Caco-2 (cell line): ENCODE data around the gene SLC4A9. TPM values are rescaled to one million over a fixed set of nuclear protein-coding genes. Genes with fewer than 3 reads are reported as not detected.

Source experiments
- BruUV-seq: library from RNA; stranded (reverse); fragments of 400-500 nt; replicated peaks from 2 replicates; lab custom pipeline; 2021; lab: Mats Ljungman, UMichigan
- CTCF ChIA-PET: fragments of 300-600 bp; sonication (Branson Sonifier 250); formaldehyde crosslinking; loops from one replicate; lab custom pipeline; 2022; ENCODE audit warnings: antibody characterized with exemption; lab: Charles Lee
- POLR2A ChIA-PET: fragments of 300-600 bp; sonication (Branson Sonifier 250); formaldehyde crosslinking; loops from one replicate; lab custom pipeline; 2022; ENCODE audit warnings: antibody characterized with exemption; lab: Charles Lee
- DNase-seq, 2 experiments: peaks; one replicate each; pipeline versions ENCODE4 v3.0.0 to v3.0.0-alpha.2; 2020 to 2022
- H3K27me3 ChIP-seq: replicated peaks from 2 replicates; pipeline ENCODE4 v1.6.0; 2011; ENCODE audit warnings: low read length; ENCODE audit not compliant: control insufficient read depth, insufficient read depth
- H3K36me3 ChIP-seq: 2 replicates; pipeline ENCODE4 v1.5.1; 2011; ENCODE audit warnings: low read length; ENCODE audit not compliant: control insufficient read depth, insufficient read depth
- H3K4me1 ChIP-seq: fragments of 250-450 bp; sonication (Bioruptor Pico); 2 replicates; pipeline ENCODE4 v1.5.1; 2020; ENCODE audit warnings: mild to moderate bottlenecking
- H3K4me3 ChIP-seq: 2 replicates; pipeline ENCODE4 v1.5.1; 2011; ENCODE audit warnings: low read depth, mild to moderate bottlenecking, control low read depth, low read length
- H3K9me3 ChIP-seq: fragments of 250-450 bp; sonication (Bioruptor Pico); 2 replicates; pipeline ENCODE4 v1.5.1; 2020; ENCODE audit warnings: mild to moderate bottlenecking, moderate library complexity
- H3K27ac Mint-ChIP-seq: one replicate; pipeline ENCODE4 v1.8.0; 2022; ENCODE audit warnings: mixed read lengths; ENCODE audit not compliant: unreplicated experiment
- H3K27me3 Mint-ChIP-seq: one replicate; pipeline ENCODE4 v1.8.0; 2022; ENCODE audit warnings: mixed read lengths; ENCODE audit not compliant: insufficient read depth, unreplicated experiment
- H3K36me3 Mint-ChIP-seq: one replicate; pipeline ENCODE4 v1.8.0; 2022; ENCODE audit warnings: mild to moderate bottlenecking, mixed read lengths; ENCODE audit not compliant: insufficient read depth, unreplicated experiment
- H3K4me1 Mint-ChIP-seq: one replicate; pipeline ENCODE4 v1.8.0; 2022; ENCODE audit warnings: low read depth, mixed read lengths; ENCODE audit not compliant: unreplicated experiment
- H3K4me3 Mint-ChIP-seq: one replicate; pipeline ENCODE4 v1.8.0; 2022; ENCODE audit warnings: mild to moderate bottlenecking, moderate library complexity, mixed read lengths; ENCODE audit not compliant: unreplicated experiment
- H3K9me3 Mint-ChIP-seq: one replicate; pipeline ENCODE4 v1.8.0; 2022; ENCODE audit warnings: mixed read lengths; ENCODE audit not compliant: unreplicated experiment
- CTCF ChIP-seq, 2 experiments: fragments of 200-600 bp in 1 of 2; IDR thresholded peaks; 1 replicate in 1 of 2; 2 replicates in 1 of 2; pipeline versions ENCODE4 v1.5.1 to v1.8.0; 2011 to 2022; ENCODE audit warnings: antibody characterized with exemption in 1 of 2, control low read depth in 1 of 2, inconsistent platforms in 1 of 2, low read depth in 1 of 2, low read length in 1 of 2, mild to moderate bottlenecking in 1 of 2, moderate library complexity in 1 of 2; ENCODE audit not compliant: insufficient read depth in 1 of 2, severe bottlenecking in 1 of 2, unreplicated experiment in 1 of 2
- intact Hi-C: fragments of 100-400 bp; cut with micrococcal nuclease; formaldehyde crosslinking; loops from one replicate; pipeline ENCODE4 v1.10.0; 2022; ENCODE audit not compliant: unreplicated experiment
- total RNA-seq: library from RNA; stranded (reverse); gene quantifications from 2 replicates; pipeline ENCODE4 v1.2.3, GENCODE V29; 2022

The SLC4A9 gene
- total RNA-seq, 1 experiment from 2014 or later = 0.11 TPM

GRCh38 chr5:140324617-140325241 is 35.3 kb upstream of the SLC4A9 start:
- Mint-ChIP-seq H3K4me3 (no peak overlapping the region), H3K9me3 (peaks cover 14% of the 10 kb centered on the region), H3K36me3 (no peaks in the 10 kb centered on the region), H3K27me3 (no peaks in the 10 kb centered on the region), H3K27ac (no peak overlapping the region), H3K4me1 (peaks cover 11% of the 10 kb centered on the region)
- DNase-seq = no peak
- peaks cover 4% of the 10 kb centered on the region; the same call in 1 of the 2 replicates for H3K9me3 ChIP-seq
- no peak overlapping the region for H3K4me3 ChIP-seq
- no peaks in the 10 kb centered on the region for H3K36me3 ChIP-seq
- BruUV-seq = no TSS peak
- intact Hi-C loops = no loop called here
- H3K4me1 ChIP-seq = peaks cover 34% of the 10 kb centered on the region
- ChIA-PET POLR2A (no interaction called here), CTCF (interaction anchor here (1.2 kb wide), 1 partner anchor 22 kb away, joined by 3 read pairs; the partner anchor contains the start of gene HBEGF)
- H3K27me3 ChIP-seq = no peaks in the 10 kb centered on the region
- TF ChIP-seq CTCF (IDR thresholded peaks at IDR 0.05; ENCODE audit: insufficient read depth in 1 of 2, low read depth in 1 of 2, low read length in 1 of 2, severe bottlenecking in 1 of 2, unreplicated experiment in 1 of 2) = no peak

- Mint-ChIP-seq H3K27me3 (no peaks in the 10 kb centered on the region), H3K9me3 (peaks cover 14% of the 10 kb centered on the region), H3K4me3 (no peak overlapping the region), H3K4me1 (peaks cover 11% of the 10 kb centered on the region), H3K36me3 (no peaks in the 10 kb centered on the region), H3K27ac (no peak overlapping the region)
- POLR2A ChIA-PET = interaction anchor here (0.7 kb wide), 1 partner anchor 11 kb away, joined by 7 read pairs; no protein-coding TSS in a partner anchor
- Histone ChIP-seq H3K36me3 (no peaks in the 10 kb centered on the region), H3K4me1 (peaks cover 34% of the 10 kb centered on the region), H3K27me3 (no peaks in the 10 kb centered on the region), H3K9me3 (peaks cover 4% of the 10 kb centered on the region; the same call in 1 of the 2 replicates), H3K4me3 (no peak overlapping the region)
- intact Hi-C loops = no loop called here
- DNase-seq = no peak
- CTCF ChIA-PET = interaction anchor here (1.2 kb wide), 1 partner anchor 21 kb away, joined by 3 read pairs; the partner anchor contains the start of gene HBEGF
- no peak for TF ChIP-seq CTCF (IDR thresholded peaks at IDR 0.05; ENCODE audit: insufficient read depth in 1 of 2, low read depth in 1 of 2, low read length in 1 of 2, severe bottlenecking in 1 of 2, unreplicated experiment in 1 of 2)
- no TSS peak for BruUV-seq
Measured at GRCh38 chr5:140325486-140325885, 34.5 kb upstream of the SLC4A9 start.

GRCh38 chr5:140327589-140327988 is 32.4 kb upstream of the SLC4A9 start:
- no peak for DNase-seq
- Histone ChIP-seq H3K36me3 (no peaks in the 10 kb centered on the region), H3K9me3 (no peaks in the 10 kb centered on the region), H3K27me3 (no peaks in the 10 kb centered on the region), H3K4me3 (no peak overlapping the region), H3K4me1 (peaks cover 43% of the 10 kb centered on the region)
- Mint-ChIP-seq H3K9me3 (no peaks in the 10 kb centered on the region), H3K4me1 (peaks cover 18% of the 10 kb centered on the region), H3K27ac (peak overlapping the region; percentile 43), H3K4me3 (no peak overlapping the region), H3K36me3 (no peaks in the 10 kb centered on the region), H3K27me3 (no peaks in the 10 kb centered on the region)
- intact Hi-C loops = no loop called here
- ChIA-PET POLR2A (interaction anchor here (0.7 to 1.7 kb wide), 3 partner anchors 19 to 210 kb away, joined by 3 to 11 read pairs (median 5); partner anchors contain the start of gene HBEGF), CTCF (interaction anchor here (0.6 to 4.0 kb wide), 4 partner anchors 9 to 187 kb away, joined by 3 to 25 read pairs (median 4); partner anchors contain the start of gene HBEGF)
- no peak for TF ChIP-seq CTCF (IDR thresholded peaks at IDR 0.05; ENCODE audit: insufficient read depth in 1 of 2, low read depth in 1 of 2, low read length in 1 of 2, severe bottlenecking in 1 of 2, unreplicated experiment in 1 of 2)
- BruUV-seq = no TSS peak
